Heart left ventricle (tissue), 16 donors: ENCODE measurements around the gene LGALS7B. TPM values are rescaled to one million over a fixed set of nuclear protein-coding genes. Genes with fewer than 3 reads are reported as not detected.
A peak's percentile ranks its signal among the peaks of the same experiment; 100 is the strongest.
"Not testable (repeated sequence)": the region's sequence is repeated elsewhere in the genome, so short reads cannot be mapped to it uniquely, and the experiment has no call there.

ENCODE experiments used
- ATAC-seq, 4 donors: fragments of 200-7000 bp; cut with Tn5 transposase; one replicate each; pipeline ENCODE4 v1.9.1; 2020 to 2022; ENCODE audit warnings: moderate library complexity in 4 of 4, mild to moderate bottlenecking in 3 of 4, moderate number of reproducible peaks in 1 of 4
- DNase-seq, 5 donors: peaks; one replicate each; pipeline ENCODE4 v3.0.0-alpha.2; 2020
- H3K27ac ChIP-seq, 12 donors: fragments of 200-600 bp; sonication (generic) in 4 of 12; one replicate each; pipeline versions ENCODE4 v1.5.0 to v1.8.0; 2016 to 2022; ENCODE audit warnings: mild to moderate bottlenecking in 2 of 12
- H3K27me3 ChIP-seq, 9 donors: fragments of 200-600 bp; sonication (generic) in 2 of 9; one replicate each; pipeline versions ENCODE4 v1.5.1 to v1.8.0; 2016 to 2022; ENCODE audit warnings: mild to moderate bottlenecking in 3 of 9
- H3K36me3 ChIP-seq, 9 donors: fragments of 200-600 bp; sonication (generic) in 2 of 9; one replicate each; pipeline versions ENCODE4 v1.5.0 to v1.8.0; 2018 to 2022; ENCODE audit warnings: mild to moderate bottlenecking in 2 of 9
- H3K4me1 ChIP-seq, 12 donors: fragments of 200-600 bp; sonication (generic) in 4 of 12; one replicate each; pipeline versions ENCODE4 v1.5.0 to v1.8.0; 2016 to 2022; ENCODE audit warnings: mild to moderate bottlenecking in 3 of 12
- H3K4me3 ChIP-seq, 12 donors: fragments of 200-600 bp; sonication (generic) in 4 of 12; one replicate each; pipeline versions ENCODE4 v1.5.0 to v1.8.0; 2017 to 2022; ENCODE audit warnings: mild to moderate bottlenecking in 9 of 12, moderate library complexity in 4 of 12
- H3K9me3 ChIP-seq, 12 donors: fragments of 200-600 bp; sonication (generic) in 4 of 12; one replicate each; pipeline versions ENCODE4 v1.5.0 to v1.8.0; 2016 to 2022; ENCODE audit warnings: mild to moderate bottlenecking in 1 of 12
- POLR2A ChIP-seq, 2 donors: fragments of 450-650 bp; IDR thresholded peaks; one replicate each; pipeline ENCODE4 v1.6.1; 2017; ENCODE audit warnings: antibody characterized with exemption in 2 of 2, mild to moderate bottlenecking in 2 of 2, moderate library complexity in 2 of 2
- WGBS, 4 donors: extraction: QIAGEN DNeasy Blood & Tissue Kit in 2 of 4; methylation state at CpG; one replicate each; pipeline versions ENCODE4 v1.1.5 to v1.1.7; 2013 to 2018; 5-methylcytosine and 5-hydroxymethylcytosine counted together
- intact Hi-C, 10 donors: fragments of 100-400 bp; cut with DNase I; formaldehyde crosslinking; loops; one replicate each; pipeline versions ENCODE4 v1.11.1 to v1.14.2; 2022
- polyA plus RNA-seq, 2 donors: library from polyadenylated mRNA; stranded (reverse); fragments of 200-250 nt; gene quantifications; one replicate each; pipeline ENCODE4 v1.2.3, GENCODE V29; 2013
- total RNA-seq, 9 donors: library from RNA; depleted of rRNA in 2 of 9; stranded (reverse); fragments of >200 nt in 2 of 9; fragmentation: NEBNext Ultra II Directional in 3 of 9; extraction: Animal tissue kit (Norgen Biotek cat#: 25700) in 3 of 9; gene quantifications; one replicate each; pipeline versions ENCODE4 v1.1.0 to v1.2.4, GENCODE V29; 2016 to 2023
- TF ChIP-seq, protein P1 (sequence below), 12 donors: fragments of 200-600 bp; sonication (generic) in 4 of 12; IDR thresholded peaks; one replicate each; pipeline versions ENCODE4 v1.5.0 to v1.8.0; 2018 to 2022; ENCODE audit warnings: antibody characterized with exemption in 12 of 12, mild to moderate bottlenecking in 5 of 12
- donor health status: ischemic (EF 13 %, LVEDD 7.1; RV severe dilation, severe dysfunction).
- donor health status: healthy with polysubstance abuse.
- donor health status: DM: no; HTN: yes; CAD: no.
- donor health status: DM: no; HTN: no; CAD: no.
- donor health status: ischemic (EF 25% LVEDD 6.9; RV normal size, moderate dysfunction).
- donor health status: ischemic (EF 25% LVEDD 5.7; RV mildly dilated, moderate dysfunction).
- donor health status: healthy.
- donor health status: DM: yes; HTN: yes; CAD: no.
- donor health status: ischemic (EF 35%, LVEDD 5.7; RV mildly dilated, moderate dysfunction).
- donor health status: nonischemic (EF 11% LVEDD 7.7; RV severe dilation, severe dysfunction).
- donor health status: DM: yes; HTN: yes; CAD: no.
- donor health status: PGD.
- donor health status: ischemic (EF 29% LVEDD 5.4; RV normal size, mild dysfunction).
- donor health status: nonischemic (EF 23%, LVEDD 6.1; RV moderate dilation, normal function).

Gene LGALS7B
- total and polyA plus RNA-seq, 11 donors, result not detected

GRCh38 chr19:38786572-38787265, 2.3 kb upstream of the LGALS7B start:
- no peaks in the 10 kb centered on the region for H3K4me1 ChIP-seq
- no peak overlapping the region for H3K27ac ChIP-seq
- H3K27me3 ChIP-seq, result no peaks in the 10 kb centered on the region
- H3K36me3 ChIP-seq, result no peaks in the 10 kb centered on the region
- intact Hi-C loops, result no loop called here
- no peak for ATAC-seq
- TF ChIP-seq POLR2A (IDR thresholded peaks at IDR 0.05), result no peak
- TF ChIP-seq, protein P1, sequence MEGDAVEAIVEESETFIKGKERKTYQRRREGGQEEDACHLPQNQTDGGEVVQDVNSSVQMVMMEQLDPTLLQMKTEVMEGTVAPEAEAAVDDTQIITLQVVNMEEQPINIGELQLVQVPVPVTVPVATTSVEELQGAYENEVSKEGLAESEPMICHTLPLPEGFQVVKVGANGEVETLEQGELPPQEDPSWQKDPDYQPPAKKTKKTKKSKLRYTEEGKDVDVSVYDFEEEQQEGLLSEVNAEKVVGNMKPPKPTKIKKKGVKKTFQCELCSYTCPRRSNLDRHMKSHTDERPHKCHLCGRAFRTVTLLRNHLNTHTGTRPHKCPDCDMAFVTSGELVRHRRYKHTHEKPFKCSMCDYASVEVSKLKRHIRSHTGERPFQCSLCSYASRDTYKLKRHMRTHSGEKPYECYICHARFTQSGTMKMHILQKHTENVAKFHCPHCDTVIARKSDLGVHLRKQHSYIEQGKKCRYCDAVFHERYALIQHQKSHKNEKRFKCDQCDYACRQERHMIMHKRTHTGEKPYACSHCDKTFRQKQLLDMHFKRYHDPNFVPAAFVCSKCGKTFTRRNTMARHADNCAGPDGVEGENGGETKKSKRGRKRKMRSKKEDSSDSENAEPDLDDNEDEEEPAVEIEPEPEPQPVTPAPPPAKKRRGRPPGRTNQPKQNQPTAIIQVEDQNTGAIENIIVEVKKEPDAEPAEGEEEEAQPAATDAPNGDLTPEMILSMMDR (IDR thresholded peaks at IDR 0.05), result no peak
- H3K4me3 ChIP-seq, result no peak overlapping the region
- WGBS, 4 donors, result 74 to 80% (median 77%) methylated on average over 9 to 11 of the region's 11 CpGs
- DNase-seq, result no peak
- H3K9me3 ChIP-seq, result no peaks in the 10 kb centered on the region

DNA sequence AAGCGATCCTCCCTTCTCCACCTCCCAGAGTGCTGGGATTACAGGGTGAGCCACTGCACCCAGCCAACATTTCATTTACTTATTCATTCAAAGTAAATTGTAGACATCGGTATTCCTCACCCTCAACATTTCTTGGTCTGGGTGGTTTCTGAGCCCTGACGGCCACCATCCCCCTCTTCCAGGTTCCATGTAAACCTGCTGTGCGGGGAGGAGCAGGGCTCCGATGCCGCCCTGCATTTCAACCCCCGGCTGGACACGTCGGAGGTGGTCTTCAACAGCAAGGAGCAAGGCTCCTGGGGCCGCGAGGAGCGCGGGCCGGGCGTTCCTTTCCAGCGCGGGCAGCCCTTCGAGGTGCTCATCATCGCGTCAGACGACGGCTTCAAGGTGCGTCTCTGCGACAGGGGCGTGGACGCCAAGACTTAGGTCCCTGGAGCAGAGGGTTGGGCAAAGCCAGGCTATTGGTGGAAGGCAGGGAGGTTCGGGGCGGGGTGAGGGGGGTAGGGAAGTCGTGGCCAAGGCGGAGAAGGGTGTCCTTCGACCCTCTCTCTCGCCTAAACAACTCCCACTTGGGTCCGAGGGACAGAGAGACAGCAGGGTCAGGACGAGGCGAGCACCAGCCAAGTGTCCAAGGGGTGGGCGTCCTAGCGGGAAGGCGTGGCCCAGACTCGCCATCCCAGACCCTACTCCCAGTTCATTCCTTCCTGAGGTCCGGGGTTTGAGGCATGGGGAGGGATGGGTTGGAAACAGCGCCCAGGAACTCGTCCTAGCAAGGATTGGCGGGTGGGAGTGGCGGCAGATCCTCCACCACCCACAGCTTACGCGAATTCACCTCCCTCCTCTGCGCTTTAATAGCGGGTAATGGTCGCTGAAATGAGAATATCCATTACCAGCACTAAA, 1.8 kb downstream of the LGALS7B start:
- H3K9me3 ChIP-seq, H3K27ac ChIP-seq, H3K4me1 ChIP-seq, intact Hi-C loops, DNase-seq, H3K27me3 ChIP-seq, H3K36me3 ChIP-seq: not testable (repeated sequence)
- peak in 3 of 4 donors; percentile 2 to 12 (median 11) for ATAC-seq
- peak overlapping the region in 7 of 12 donors; percentile 21 to 43 (median 39) for H3K4me3 ChIP-seq
- WGBS, 4 donors, result 60 to 82% (median 68%) methylated on average over 8 to 18 of the region's 49 CpGs

GRCh38 chr19:38791451-38792064, 2.6 kb downstream of the LGALS7B start:
- intact Hi-C loops, H3K4me1 ChIP-seq, H3K27me3 ChIP-seq, DNase-seq, H3K9me3 ChIP-seq, H3K27ac ChIP-seq, H3K36me3 ChIP-seq: not testable (repeated sequence)
- WGBS, 4 donors, result no CpG with 5 or more reads among the region's 40 CpGs
- peak overlapping the region in 7 of 12 donors; percentile 21 to 43 (median 39) for H3K4me3 ChIP-seq
- ATAC-seq, result peak; percentile 81 to 94 (median 89)

DNA sequence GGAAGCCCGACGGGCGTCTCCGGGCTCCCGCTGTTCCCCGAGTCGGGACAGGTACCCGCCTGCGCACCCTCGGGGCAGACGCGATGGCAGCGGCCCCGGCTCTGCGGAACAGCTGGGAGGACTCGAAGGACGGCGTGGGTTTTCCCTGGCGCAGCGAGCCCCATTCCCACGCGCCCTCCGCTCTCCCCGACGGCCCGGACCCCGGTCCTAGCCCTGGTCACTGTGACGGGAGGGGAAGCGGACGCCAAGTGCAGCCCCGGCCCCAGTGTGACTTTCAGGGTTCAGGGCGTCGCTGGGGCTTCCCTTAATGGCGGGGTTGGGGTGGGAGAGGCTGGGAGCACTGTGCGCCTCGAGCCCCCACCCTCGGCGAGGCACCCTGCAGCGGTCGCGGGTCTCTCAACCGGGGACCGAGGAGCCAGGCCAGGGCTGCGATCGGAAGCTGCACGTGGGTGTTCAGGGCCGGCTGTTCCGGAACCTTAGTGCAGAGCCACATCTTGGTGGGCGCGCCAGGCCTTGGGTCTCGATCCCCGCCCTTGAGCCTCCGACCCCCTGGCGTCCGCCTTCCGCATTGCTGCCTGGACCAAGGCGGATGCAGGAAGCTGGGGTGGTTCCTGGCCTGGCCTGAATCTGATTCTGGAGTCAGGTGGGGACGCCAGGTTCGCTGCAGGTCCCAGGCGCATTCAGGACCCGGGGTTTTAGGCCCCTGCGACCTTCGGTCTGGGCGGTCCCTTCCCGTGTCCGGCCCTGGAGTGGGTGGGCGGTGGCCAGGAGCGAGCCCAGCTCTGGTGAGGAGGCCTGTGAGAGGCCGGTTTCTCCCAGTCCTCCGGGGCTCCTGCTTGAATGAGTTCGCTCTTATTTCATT, 3.5 kb downstream of the LGALS7B start:
- Histone ChIP-seq H3K9me3 (no peaks in the 10 kb centered on the region), H3K27ac (peak overlapping the region in 3 of 12 donors; percentile 34 to 51 (median 43)), H3K4me1 (peaks cover 0 to 5% (median 0%) of the 10 kb centered on the region in 12 donors), H3K4me3 (peak overlapping the region in 10 of 12 donors; percentile 25 to 50 (median 39)), H3K36me3 (no peaks in the 10 kb centered on the region), H3K27me3 (no peaks in the 10 kb centered on the region)
- WGBS, 4 donors, result 21 to 37% (median 26%) methylated on average over 31 to 66 of the region's 71 CpGs
- ATAC-seq (peak; percentile 18 to 63 (median 35)), DNase-seq (peak in 4 of 5 donors; percentile 48 to 82 (median 60))
- TF ChIP-seq, protein P1 (IDR thresholded peaks at IDR 0.05), result peak in 10 of 12 donors; percentile 6 to 52 (median 33)
- no peak for TF ChIP-seq POLR2A (IDR thresholded peaks at IDR 0.05)
- intact Hi-C loops, result no loop called here
